HTERT RPE-1 (cell line): ENCODE results near the gene ZFAND2B.

ENCODE experiments used
- in situ Hi-C: fragments of 300-500 bp; cut with MboI; formaldehyde crosslinking; loops from 4 replicates; pipeline ENCODE4 v1.14.3; 2020; ENCODE audit warnings: low sequenced_read_pairs

The ZFAND2B gene

GRCh38 chr2:219220652-219221402, 14.2 kb downstream of the ZFAND2B start:
- in situ Hi-C loops = no loop called here

GRCh38 chr2:219221957-219222518, 15.5 kb downstream of the ZFAND2B start:
- in situ Hi-C loops = no loop called here

- in situ Hi-C loops = no loop called here
Measured at GRCh38 chr2:219223831-219224610, 17.4 kb downstream of the ZFAND2B start.

- in situ Hi-C loops = no loop called here
Measured at GRCh38 chr2:219225350-219225749, 18.8 kb downstream of the ZFAND2B start.

GRCh38 chr2:219228041-219228910, 21.7 kb downstream of the ZFAND2B start:
- in situ Hi-C loops = no loop called here

- in situ Hi-C loops = no loop called here
Measured at GRCh38 chr2:219228911-219229304, 22.3 kb downstream of the ZFAND2B start.

GRCh38 chr2:219229305-219230058, 22.9 kb downstream of the ZFAND2B start, which contains the start of the genes ANKZF1 and ATG9A:
Gene ANKZF1 (plus strand): TSS chr2:219229806. CDS start chr2:219230258, 452 bp downstream.
Gene ATG9A (minus strand): TSS chr2:219229636. CDS start chr2:219228024, 1,612 bp downstream.
- in situ Hi-C loops = no loop called here

- in situ Hi-C loops = no loop called here
Measured at GRCh38 chr2:219230059-219230540, 23.5 kb downstream of the ZFAND2B start.

GRCh38 chr2:219234331-219234730, 27.7 kb downstream of the ZFAND2B start:
- in situ Hi-C loops = no loop called here

GRCh38 chr2:219243291-219243761, 36.7 kb downstream of the ZFAND2B start:
- in situ Hi-C loops = no loop called here

GRCh38 chr2:219244789-219245147, 38.2 kb downstream of the ZFAND2B start:
- in situ Hi-C loops = no loop called here

GRCh38 chr2:219245148-219245898, 38.7 kb downstream of the ZFAND2B start, which contains the start of the genes GLB1L and STK16:
Gene GLB1L (minus strand): TSS chr2:219245444. CDS start chr2:219243573, 1,871 bp downstream.
Gene STK16 (plus strand): TSS chr2:219245479. CDS start chr2:219246000, 521 bp downstream.
- in situ Hi-C loops = no loop called here

GRCh38 chr2:219245899-219246230, 39.3 kb downstream of the ZFAND2B start:
- in situ Hi-C loops = no loop called here

GRCh38 chr2:219246559-219246958, 40.0 kb downstream of the ZFAND2B start:
- in situ Hi-C loops = no loop called here

GRCh38 chr2:219247678-219248642, 41.4 kb downstream of the ZFAND2B start:
- in situ Hi-C loops = no loop called here

- in situ Hi-C loops = no loop called here
Measured at GRCh38 chr2:219248845-219249202, 42.2 kb downstream of the ZFAND2B start.

- in situ Hi-C loops = no loop called here
Measured at GRCh38 chr2:219249203-219249980, 42.8 kb downstream of the ZFAND2B start.
